B cell (primary cell): ENCODE measurements around the gene CDS2. TPM values are rescaled to one million over a fixed set of nuclear protein-coding genes. Genes with fewer than 3 reads are reported as not detected.

ENCODE experiments used
- ATAC-seq: fragments of 200-7000 bp; cut with Tn5 transposase; one replicate; pipeline ENCODE4 v1.10.0; 2021; ENCODE audit warnings: low read depth, mild to moderate bottlenecking, moderate number of reproducible peaks, moderate library complexity
- CTCF ChIA-PET: fragments of 350-600 bp; sonication (Branson Sonifier 250); formaldehyde crosslinking; loops from one replicate; lab custom pipeline; 2021; ENCODE audit warnings: antibody characterized with exemption, inconsistent platforms; lab: Charles Lee
- POLR2A ChIA-PET: fragments of 350-600 bp; sonication (Branson Sonifier 250); formaldehyde crosslinking; loops from one replicate; lab custom pipeline; 2021; ENCODE audit warnings: antibody characterized with exemption; lab: Charles Lee
- DNase-seq: peaks from one replicate; pipeline ENCODE4 v3.0.0; 2013
- H2AFZ ChIP-seq: 2 replicates; pipeline ENCODE4 v1.6.1; 2012; ENCODE audit warnings: mild to moderate bottlenecking, low read depth, low read length; ENCODE audit not compliant: insufficient read depth, poor library complexity, severe bottlenecking
- H3K27ac ChIP-seq, 2 donors: 1 replicate in 1 of 2; 2 replicates in 1 of 2; pipeline ENCODE4 v1.5.1; 2012 to 2013; ENCODE audit warnings: low read length in 2 of 2, mild to moderate bottlenecking in 2 of 2, moderate library complexity in 1 of 2
- H3K27me3 ChIP-seq, 4 experiments: fragments of 200-600 bp in 1 of 4; sonication (generic) in 1 of 4; replicated peaks in 1 of 4; 1 replicate in 2 of 4; 2 replicates in 2 of 4; pipeline versions ENCODE4 v1.6.1 to v1.7.0; 2013 to 2016; ENCODE audit warnings: low read length in 3 of 4, mild to moderate bottlenecking in 2 of 4, mixed read lengths in 1 of 4, moderate library complexity in 1 of 4; ENCODE audit not compliant: insufficient read depth in 4 of 4, control insufficient read depth in 3 of 4; ENCODE audit errors: control extremely low read depth in 1 of 4
- H3K36me3 ChIP-seq, 2 experiments: replicated peaks in 1 of 2; 1 replicate in 1 of 2; 2 replicates in 1 of 2; pipeline versions ENCODE4 v1.6.1 to v1.7.1; 2013; ENCODE audit warnings: low read length in 1 of 2; ENCODE audit not compliant: insufficient read depth in 2 of 2, control insufficient read depth in 1 of 2; ENCODE audit errors: control extremely low read depth in 1 of 2, extremely low read depth in 1 of 2
- H3K4me1 ChIP-seq, 2 donors: fragments of 200-600 bp in 1 of 2; sonication (generic) in 1 of 2; 1 replicate in 1 of 2; 2 replicates in 1 of 2; pipeline versions ENCODE4 v1.5.1 to v1.6.1; 2013 to 2017; ENCODE audit warnings: low read length in 2 of 2; ENCODE audit not compliant: control insufficient read depth in 2 of 2, insufficient read depth in 2 of 2
- H3K4me2 ChIP-seq: replicated peaks from 2 replicates; pipeline ENCODE3; 2012; ENCODE audit warnings: mild to moderate bottlenecking, low read depth, low read length; ENCODE audit not compliant: poor library complexity, severe bottlenecking
- H3K4me3 ChIP-seq, 5 experiments: fragments of 200-600 bp in 1 of 5; sonication (generic) in 1 of 5; 1 replicate in 3 of 5; 2 replicates in 2 of 5; pipeline versions ENCODE4 v1.5.1 to v1.7.0; 2011 to 2016; ENCODE audit warnings: low read length in 4 of 5, mild to moderate bottlenecking in 4 of 5, low read depth in 2 of 5, control low read depth in 1 of 5, moderate library complexity in 1 of 5; ENCODE audit not compliant: insufficient read depth in 1 of 5; ENCODE audit errors: control extremely low read depth in 1 of 5, extremely low read depth in 1 of 5
- H3K79me2 ChIP-seq: fragments of 200-600 bp; sonication (generic); one replicate; pipeline ENCODE4 v1.6.0; 2016; ENCODE audit warnings: low read length; ENCODE audit not compliant: control insufficient read depth, insufficient read depth
- H3K9ac ChIP-seq: fragments of 200-600 bp; sonication (generic); 2 replicates; pipeline ENCODE4 v1.6.1; 2017; ENCODE audit warnings: mild to moderate bottlenecking, low read length, moderate library complexity
- H3K9me3 ChIP-seq, 3 donors: one replicate each; pipeline versions ENCODE4 v1.6.1 to v1.7.1; 2013; ENCODE audit warnings: low read length in 2 of 3; ENCODE audit not compliant: control insufficient read depth in 2 of 3, insufficient read depth in 1 of 3; ENCODE audit errors: control extremely low read depth in 1 of 3
- H4K20me1 ChIP-seq: 2 replicates; pipeline ENCODE4 v1.6.0; 2012; ENCODE audit warnings: mild to moderate bottlenecking, low read length; ENCODE audit not compliant: insufficient read depth, control insufficient read depth, poor library complexity, severe bottlenecking
- H3K27ac Mint-ChIP-seq: one replicate; pipeline ENCODE4 v1.8.0; 2021; ENCODE audit warnings: mixed read lengths
- H3K27me3 Mint-ChIP-seq: one replicate; pipeline ENCODE4 v1.8.0; 2021; ENCODE audit warnings: mixed read lengths
- H3K4me1 Mint-ChIP-seq: one replicate; pipeline ENCODE4 v1.8.0; 2021; ENCODE audit warnings: mixed read lengths
- H3K4me3 Mint-ChIP-seq: one replicate; pipeline ENCODE4 v1.8.0; 2021; ENCODE audit warnings: mixed read lengths
- H3K9me3 Mint-ChIP-seq: one replicate; pipeline ENCODE4 v1.8.0; 2022; ENCODE audit warnings: mixed read lengths; ENCODE audit not compliant: insufficient read depth
- EZH2 ChIP-seq: IDR thresholded peaks from 2 replicates; pipeline ENCODE4 v1.6.1; 2012; ENCODE audit warnings: borderline replicate concordance, low read depth, mild to moderate bottlenecking, moderate library complexity, low read length; ENCODE audit not compliant: insufficient read depth, poor library complexity, severe bottlenecking
- WGBS: methylation state at CpG from one replicate; pipeline ENCODE4 v1.1.5; 2013; ENCODE audit warnings: missing lambda C conversion rate; ENCODE audit not compliant: insufficient coverage; 5-methylcytosine and 5-hydroxymethylcytosine counted together
- intact Hi-C: fragments of 100-400 bp; cut with micrococcal nuclease; formaldehyde crosslinking; loops from one replicate; pipeline ENCODE4 v1.10.0; 2022
- polyA plus RNA-seq: library from polyadenylated mRNA; depleted of rRNA; stranded (reverse); fragments of >200 nt; gene quantifications from 2 replicates; pipeline ENCODE4 v1.2.3, GENCODE V29; 2012
- total RNA-seq, 2 donors: library from RNA; stranded (reverse); fragments of 120-200 nt in 1 of 2; gene quantifications; 1 replicate in 1 of 2; 2 replicates in 1 of 2; pipeline versions ENCODE4 v1.2.3 to v1.2.4, GENCODE V29; 2013 to 2022
- TF ChIP-seq, protein P1 (sequence below): fragments of 200-600 bp; IDR thresholded peaks from one replicate; pipeline ENCODE4 v1.8.0; 2022; ENCODE audit warnings: antibody characterized with exemption, mild to moderate bottlenecking

The CDS2 gene
- total and polyA plus RNA-seq, 2 donors (not counting 1 experiment from before 2014, with no cell fraction given) = 17.3 to 48.6 TPM

DNA sequence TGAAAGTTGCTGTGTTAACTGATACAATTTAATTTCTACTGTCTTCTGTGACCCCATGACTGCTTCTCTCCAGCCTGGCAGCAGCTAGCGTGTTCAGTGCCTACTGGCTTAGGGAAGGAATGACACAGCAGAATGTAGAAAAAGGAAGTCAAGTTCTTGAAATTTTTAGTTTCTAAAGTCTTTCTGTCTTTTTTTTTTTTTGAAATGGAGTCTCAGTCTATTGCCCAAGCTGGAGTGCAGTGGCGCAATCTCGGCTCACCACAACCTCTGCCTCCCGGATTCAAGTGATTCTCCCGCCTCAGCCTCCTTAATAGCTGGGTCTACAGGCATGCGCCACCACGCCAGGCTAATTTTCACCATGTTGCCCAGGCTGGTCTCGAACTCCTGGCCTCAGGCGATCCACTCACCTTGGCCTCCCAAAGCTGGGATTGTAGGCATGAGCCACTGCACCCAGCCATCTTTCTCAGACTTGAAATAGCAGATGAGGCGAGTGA lies 46.4 kb upstream of the CDS2 start:
- H3K9me3 ChIP-seq = no peaks in the 10 kb centered on the region
- H4K20me1 ChIP-seq = no peaks in the 10 kb centered on the region
- peaks cover 42% of the 10 kb centered on the region for H3K4me1 Mint-ChIP-seq
- H3K79me2 ChIP-seq = no peaks in the 10 kb centered on the region
- intact Hi-C loops = loop anchor here (2.0 kb wide), 1 partner anchor 20 kb away; no protein-coding TSS in a partner anchor
- CTCF ChIA-PET = interaction anchor here (0.7 to 4.1 kb wide), 5 partner anchors 20 to 338 kb away, joined by 3 to 47 read pairs (median 4); no protein-coding TSS in a partner anchor
- H3K27ac ChIP-seq = peak overlapping the region; percentile 45 to 71
- no peak overlapping the region for H3K9ac ChIP-seq
- no peaks in the 10 kb centered on the region for H3K36me3 ChIP-seq
- peak; percentile 77 for DNase-seq
- ATAC-seq = peak; percentile 46
- H3K9me3 Mint-ChIP-seq = no peaks in the 10 kb centered on the region
- H3K27ac Mint-ChIP-seq = peak overlapping the region; percentile 93
- H3K27me3 ChIP-seq = no peaks in the 10 kb centered on the region
- peak overlapping the region; percentile 42 for H3K4me2 ChIP-seq
- TF ChIP-seq, protein P1, sequence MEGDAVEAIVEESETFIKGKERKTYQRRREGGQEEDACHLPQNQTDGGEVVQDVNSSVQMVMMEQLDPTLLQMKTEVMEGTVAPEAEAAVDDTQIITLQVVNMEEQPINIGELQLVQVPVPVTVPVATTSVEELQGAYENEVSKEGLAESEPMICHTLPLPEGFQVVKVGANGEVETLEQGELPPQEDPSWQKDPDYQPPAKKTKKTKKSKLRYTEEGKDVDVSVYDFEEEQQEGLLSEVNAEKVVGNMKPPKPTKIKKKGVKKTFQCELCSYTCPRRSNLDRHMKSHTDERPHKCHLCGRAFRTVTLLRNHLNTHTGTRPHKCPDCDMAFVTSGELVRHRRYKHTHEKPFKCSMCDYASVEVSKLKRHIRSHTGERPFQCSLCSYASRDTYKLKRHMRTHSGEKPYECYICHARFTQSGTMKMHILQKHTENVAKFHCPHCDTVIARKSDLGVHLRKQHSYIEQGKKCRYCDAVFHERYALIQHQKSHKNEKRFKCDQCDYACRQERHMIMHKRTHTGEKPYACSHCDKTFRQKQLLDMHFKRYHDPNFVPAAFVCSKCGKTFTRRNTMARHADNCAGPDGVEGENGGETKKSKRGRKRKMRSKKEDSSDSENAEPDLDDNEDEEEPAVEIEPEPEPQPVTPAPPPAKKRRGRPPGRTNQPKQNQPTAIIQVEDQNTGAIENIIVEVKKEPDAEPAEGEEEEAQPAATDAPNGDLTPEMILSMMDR = no peak
- no peak for TF ChIP-seq EZH2
- H3K4me1 ChIP-seq = peaks cover 42 to 50% of the 10 kb centered on the region in 2 donors
- H2AFZ ChIP-seq = peak overlapping the region; percentile 24
- WGBS = 43% methylated on average over 8 of the region's 10 CpGs
- H3K4me3 ChIP-seq = peak overlapping the region in 1 of 5 experiments; percentile 5
- POLR2A ChIA-PET = interaction anchor here (0.5 to 0.9 kb wide), 3 partner anchors 24 to 123 kb away, joined by 3 to 6 read pairs (median 5); no protein-coding TSS in a partner anchor
- H3K4me3 Mint-ChIP-seq = peak overlapping the region; percentile 52
- no peaks in the 10 kb centered on the region for H3K27me3 Mint-ChIP-seq

DNA sequence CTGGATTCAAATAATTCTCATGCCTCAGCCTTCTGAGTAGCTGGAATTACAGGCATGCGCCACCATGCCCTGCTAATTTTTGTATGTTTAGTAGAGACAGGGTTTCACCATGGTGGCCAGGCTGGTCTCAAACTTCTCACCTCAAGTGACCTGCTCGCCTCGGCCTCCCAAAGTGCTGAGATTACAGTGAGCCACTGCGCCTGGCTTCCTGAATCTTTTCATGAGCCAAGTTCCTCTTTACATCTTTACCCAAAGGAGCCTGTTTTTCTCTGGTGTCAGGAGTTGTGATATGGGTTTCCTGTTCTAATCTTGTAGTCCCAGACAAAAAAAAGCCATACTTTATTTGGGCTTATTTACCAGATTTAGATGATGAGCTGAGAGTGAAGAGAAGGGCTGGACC lies 41.4 kb upstream of the CDS2 start:
- Histone ChIP-seq H3K27me3 (no peaks in the 10 kb centered on the region), H3K9me3 (no peaks in the 10 kb centered on the region), H3K36me3 (peaks cover 0 to 3% of the 10 kb centered on the region in 2 experiments), H3K4me3 (no peak overlapping the region), H3K9ac (no peak overlapping the region), H3K4me2 (no peak overlapping the region), H4K20me1 (no peaks in the 10 kb centered on the region), H3K27ac (no peak overlapping the region), H3K79me2 (no peaks in the 10 kb centered on the region), H2AFZ (peak overlapping the region; percentile 7), H3K4me1 (peaks cover 30 to 39% of the 10 kb centered on the region in 2 donors)
- CTCF ChIA-PET = no interaction called here
- ATAC-seq (no peak), DNase-seq (no peak)
- intact Hi-C loops = no loop called here
- Mint-ChIP-seq H3K4me3 (no peak overlapping the region), H3K27ac (no peak overlapping the region), H3K9me3 (no peaks in the 10 kb centered on the region), H3K4me1 (peaks cover 28% of the 10 kb centered on the region), H3K27me3 (no peaks in the 10 kb centered on the region)
- no CpG with 5 or more reads among the region's 4 CpGs for WGBS
- POLR2A ChIA-PET = no interaction called here
- TF ChIP-seq, protein P1 = no peak
